ENCODE data around the gene HRH3. TPM values are rescaled to one million over a fixed set of nuclear protein-coding genes. Genes with fewer than 3 reads are reported as not detected.

HRH3 gene
- total and polyA plus RNA-seq, 2 donors (not counting 1 experiment from before 2014, with no cell fraction given) = not detected

GRCh38 chr20:62208061-62208794, 11.8 kb downstream of the HRH3 start:
- no peak overlapping the region for H3K4me3 Mint-ChIP-seq
- H3K27me3 ChIP-seq (replicated peaks in 1 of 4; ENCODE audit: control extremely low read depth in 1 of 4, control insufficient read depth in 3 of 4, insufficient read depth in 4 of 4, low read length in 3 of 4) = peaks cover 0 to 27% (median 11%) of the 10 kb centered on the region in 4 experiments

More at GRCh38 chr20:62208061-62208794, 11.8 kb downstream of the HRH3 start:
- H3K36me3 ChIP-seq (replicated peaks in 1 of 2; ENCODE audit: control extremely low read depth in 1 of 2, control insufficient read depth in 1 of 2, extremely low read depth in 1 of 2, insufficient read depth in 2 of 2, low read length in 1 of 2) = no peaks in the 10 kb centered on the region
- no peak for DNase-seq
- ATAC-seq (ENCODE audit: low read depth) = no peak
- H4K20me1 ChIP-seq (ENCODE audit: control insufficient read depth, insufficient read depth, low read length, poor library complexity, severe bottlenecking) = peaks cover under 1% of the 10 kb centered on the region
- H3K4me2 ChIP-seq (replicated peaks; ENCODE audit: low read depth, low read length, poor library complexity, severe bottlenecking) = no peak overlapping the region
- ChIA-PET CTCF (no interaction called here), POLR2A (no interaction called here)
- Mint-ChIP-seq H3K9me3 (ENCODE audit: insufficient read depth) (no peaks in the 10 kb centered on the region), H3K27ac (no peak overlapping the region), H3K27me3 (peaks cover 7% of the 10 kb centered on the region), H3K4me1 (peaks cover 5% of the 10 kb centered on the region)
- intact Hi-C loops (cut with micrococcal nuclease) = no loop called here
- H3K9me3 ChIP-seq (ENCODE audit: control extremely low read depth in 1 of 3, control insufficient read depth in 2 of 3, insufficient read depth in 1 of 3, low read length in 2 of 3) = no peaks in the 10 kb centered on the region
- no peak overlapping the region for H2AFZ ChIP-seq (ENCODE audit: insufficient read depth, low read depth, low read length, poor library complexity, severe bottlenecking)
- peaks cover 4 to 6% of the 10 kb centered on the region in 2 donors for H3K4me1 ChIP-seq (ENCODE audit: control insufficient read depth in 2 of 2, insufficient read depth in 2 of 2, low read length in 2 of 2)
- no peaks in the 10 kb centered on the region for H3K79me2 ChIP-seq (ENCODE audit: control insufficient read depth, insufficient read depth, low read length)
- no peak for TF ChIP-seq EZH2 (IDR thresholded peaks at IDR 0.05; ENCODE audit: borderline replicate concordance, insufficient read depth, low read depth, low read length, poor library complexity, severe bottlenecking)
- no peak for TF ChIP-seq CTCF (IDR thresholded peaks at IDR 0.05)
- no peak overlapping the region for H3K4me3 ChIP-seq (ENCODE audit: control extremely low read depth in 1 of 5, extremely low read depth in 1 of 5, insufficient read depth in 1 of 5, low read depth in 2 of 5, low read length in 4 of 5)
- H3K9ac ChIP-seq (ENCODE audit: low read length) = no peak overlapping the region
- WGBS (ENCODE audit: insufficient coverage) = 89% methylated on average over 12 of the region's 19 CpGs
- H3K27ac ChIP-seq (ENCODE audit: low read length in 2 of 2) = no peak overlapping the region

Measured in B cell (primary cell).